Activated T-cell treated with anti-CD3 and anti-CD28 coated beads, Interleukin-2, amount 50 U/mL, for 72 hours (primary cell): ENCODE results near the gene MFNG. TPM values are rescaled to one million over a fixed set of nuclear protein-coding genes. Genes with fewer than 3 reads are reported as not detected.

Experiments used
- ATAC-seq, 2 donors: fragments of 150-1000 bp; cut with Tn5 transposase; replicated peaks in 1 of 2; 2 replicates each; pipeline ENCODE4 v1.10.0; 2021; ENCODE audit warnings: moderate library complexity in 2 of 2, mild to moderate bottlenecking in 1 of 2
- DNase-seq, 2 donors: peaks; one replicate each; pipeline ENCODE4 v3.0.0; 2021 to 2022; ENCODE audit warnings: mixed read lengths in 1 of 2
- H3K27ac Mint-ChIP-seq: one replicate; pipeline ENCODE4 v1.8.0; 2022; ENCODE audit warnings: mild to moderate bottlenecking, moderate library complexity, mixed read lengths
- H3K27me3 Mint-ChIP-seq: one replicate; pipeline ENCODE4 v1.8.0; 2022; ENCODE audit warnings: low read depth, mixed read lengths
- H3K36me3 Mint-ChIP-seq, 2 donors: one replicate each; pipeline ENCODE4 v1.8.0; 2022; ENCODE audit warnings: mixed read lengths in 2 of 2, mild to moderate bottlenecking in 1 of 2; ENCODE audit not compliant: insufficient read depth in 2 of 2
- H3K4me1 Mint-ChIP-seq: one replicate; pipeline ENCODE4 v1.8.0; 2022; ENCODE audit warnings: low read depth, mixed read lengths
- H3K4me3 Mint-ChIP-seq, 2 donors: one replicate each; pipeline ENCODE4 v1.8.0; 2022; ENCODE audit warnings: mild to moderate bottlenecking in 2 of 2, mixed read lengths in 2 of 2, moderate library complexity in 2 of 2
- H3K9me3 Mint-ChIP-seq, 2 donors: one replicate each; pipeline ENCODE4 v1.8.0; 2022; ENCODE audit warnings: mixed read lengths in 2 of 2
- total RNA-seq, 2 donors: library from RNA; stranded (reverse); gene quantifications; one replicate each; pipeline ENCODE4 v1.2.3, GENCODE V29; 2022

The MFNG gene
- total RNA-seq, 2 donors from 2014 or later = 94.0 to 116 TPM

GRCh38 chr22:37507731-37508130, 21.5 kb upstream of the MFNG start:
- ATAC-seq (no peak), DNase-seq (no peak)
- H3K27me3 Mint-ChIP-seq = no peaks in the 10 kb centered on the region
- H3K4me3 Mint-ChIP-seq = no peak overlapping the region
- H3K27ac Mint-ChIP-seq = no peak overlapping the region
- H3K4me1 Mint-ChIP-seq = no peaks in the 10 kb centered on the region
- H3K9me3 Mint-ChIP-seq = no peaks in the 10 kb centered on the region
- no peaks in the 10 kb centered on the region for H3K36me3 Mint-ChIP-seq

- no peak for DNase-seq
- ATAC-seq = no peak
- Mint-ChIP-seq H3K36me3 (no peaks in the 10 kb centered on the region), H3K27me3 (peaks cover 6% of the 10 kb centered on the region), H3K27ac (no peak overlapping the region), H3K9me3 (no peaks in the 10 kb centered on the region), H3K4me1 (peaks cover 10% of the 10 kb centered on the region), H3K4me3 (no peak overlapping the region)
These were observed 19.8 kb upstream of the MFNG start for GRCh38 chr22:37505989-37506388.

GRCh38 chr22:37505565-37505964, 19.4 kb upstream of the MFNG start:
- DNase-seq (no peak), ATAC-seq (no peak)
- Mint-ChIP-seq H3K9me3 (no peaks in the 10 kb centered on the region), H3K27ac (no peak overlapping the region), H3K27me3 (peaks cover 6% of the 10 kb centered on the region), H3K36me3 (no peaks in the 10 kb centered on the region), H3K4me1 (peaks cover 10% of the 10 kb centered on the region), H3K4me3 (no peak overlapping the region)

- no peak overlapping the region for H3K4me3 Mint-ChIP-seq
- no peaks in the 10 kb centered on the region for H3K9me3 Mint-ChIP-seq
- no peak for ATAC-seq
- H3K27me3 Mint-ChIP-seq = peaks cover 6% of the 10 kb centered on the region
- H3K36me3 Mint-ChIP-seq = no peaks in the 10 kb centered on the region
- no peak overlapping the region for H3K27ac Mint-ChIP-seq
- peaks cover 10% of the 10 kb centered on the region for H3K4me1 Mint-ChIP-seq
- no peak for DNase-seq
These were observed 18.8 kb upstream of the MFNG start for GRCh38 chr22:37504964-37505363.

GRCh38 chr22:37503850-37504249, 17.7 kb upstream of the MFNG start:
- no peaks in the 10 kb centered on the region for H3K36me3 Mint-ChIP-seq
- no peak overlapping the region for H3K4me3 Mint-ChIP-seq
- no peaks in the 10 kb centered on the region for H3K9me3 Mint-ChIP-seq
- H3K27ac Mint-ChIP-seq = no peak overlapping the region
- H3K4me1 Mint-ChIP-seq = peaks cover 10% of the 10 kb centered on the region
- peaks cover 6% of the 10 kb centered on the region for H3K27me3 Mint-ChIP-seq
- ATAC-seq (no peak), DNase-seq (no peak)

- Mint-ChIP-seq H3K27me3 (peaks cover 6% of the 10 kb centered on the region), H3K4me3 (no peak overlapping the region), H3K27ac (no peak overlapping the region), H3K9me3 (no peaks in the 10 kb centered on the region), H3K36me3 (no peaks in the 10 kb centered on the region), H3K4me1 (peaks cover 10% of the 10 kb centered on the region)
- DNase-seq (no peak), ATAC-seq (no peak)
These were observed 17.0 kb upstream of the MFNG start for GRCh38 chr22:37503183-37503683.

GRCh38 chr22:37502342-37503182, 16.4 kb upstream of the MFNG start:
- ATAC-seq = no peak
- Mint-ChIP-seq H3K27me3 (peaks cover 6% of the 10 kb centered on the region), H3K9me3 (no peaks in the 10 kb centered on the region), H3K4me1 (peaks cover 10% of the 10 kb centered on the region), H3K36me3 (no peaks in the 10 kb centered on the region), H3K4me3 (no peak overlapping the region), H3K27ac (no peak overlapping the region)
- DNase-seq = no peak

GRCh38 chr22:37501610-37502341, 15.6 kb upstream of the MFNG start:
- ATAC-seq (no peak), DNase-seq (no peak)
- H3K4me3 Mint-ChIP-seq = no peak overlapping the region
- H3K9me3 Mint-ChIP-seq = no peaks in the 10 kb centered on the region
- no peaks in the 10 kb centered on the region for H3K36me3 Mint-ChIP-seq
- H3K4me1 Mint-ChIP-seq = peaks cover 10% of the 10 kb centered on the region
- H3K27me3 Mint-ChIP-seq = peaks cover 6% of the 10 kb centered on the region
- no peak overlapping the region for H3K27ac Mint-ChIP-seq

GRCh38 chr22:37500745-37501609, 14.8 kb upstream of the MFNG start:
- no peak for DNase-seq

GRCh38 chr22:37499789-37500540, 13.8 kb upstream of the MFNG start:
- Mint-ChIP-seq H3K4me3 (no peak overlapping the region), H3K36me3 (no peaks in the 10 kb centered on the region), H3K4me1 (peaks cover 10% of the 10 kb centered on the region), H3K27me3 (peaks cover 6% of the 10 kb centered on the region), H3K27ac (no peak overlapping the region), H3K9me3 (no peaks in the 10 kb centered on the region)
- DNase-seq (no peak), ATAC-seq (no peak)

More at GRCh38 chr22:37500745-37501609, 14.8 kb upstream of the MFNG start:
- H3K4me1 Mint-ChIP-seq = peaks cover 10% of the 10 kb centered on the region
- H3K4me3 Mint-ChIP-seq = no peak overlapping the region
- no peaks in the 10 kb centered on the region for H3K9me3 Mint-ChIP-seq
- H3K27ac Mint-ChIP-seq = no peak overlapping the region
- H3K27me3 Mint-ChIP-seq = peaks cover 6% of the 10 kb centered on the region
- H3K36me3 Mint-ChIP-seq = no peaks in the 10 kb centered on the region
- no peak for ATAC-seq

- Mint-ChIP-seq H3K27me3 (peaks cover 6% of the 10 kb centered on the region), H3K4me3 (no peak overlapping the region), H3K36me3 (no peaks in the 10 kb centered on the region), H3K4me1 (peaks cover 10% of the 10 kb centered on the region), H3K9me3 (no peaks in the 10 kb centered on the region), H3K27ac (no peak overlapping the region)
- DNase-seq (no peak), ATAC-seq (no peak)
These were observed 13.0 kb upstream of the MFNG start for GRCh38 chr22:37499027-37499707.
